Erythroblast (primary cell): ENCODE measurements around the gene CPB2.

Experiments used
- DNase-seq, 2 experiments: peaks; one replicate each; lab custom pipeline; 2025; lab: John Stamatoyannopoulos, UW
- GATA1 ChIP-seq: IDR thresholded peaks from 2 replicates; pipeline ENCODE4 v1.6.1; 2011; ENCODE audit warnings: low read depth, mild to moderate bottlenecking, control low read depth, low read length, moderate library complexity
- POLR2A ChIP-seq: IDR thresholded peaks from 2 replicates; pipeline ENCODE4 v1.6.1; 2011; ENCODE audit warnings: mild to moderate bottlenecking, low read length

Gene CPB2

GRCh38 chr13:46136688-46137087, 31.9 kb upstream of the CPB2 start:
- no peak for DNase-seq
- TF ChIP-seq POLR2A (no peak), GATA1 (no peak)

GRCh38 chr13:46134961-46135522, 30.2 kb upstream of the CPB2 start:
- DNase-seq: no peak
- TF ChIP-seq POLR2A (no peak), GATA1 (no peak)

DNA sequence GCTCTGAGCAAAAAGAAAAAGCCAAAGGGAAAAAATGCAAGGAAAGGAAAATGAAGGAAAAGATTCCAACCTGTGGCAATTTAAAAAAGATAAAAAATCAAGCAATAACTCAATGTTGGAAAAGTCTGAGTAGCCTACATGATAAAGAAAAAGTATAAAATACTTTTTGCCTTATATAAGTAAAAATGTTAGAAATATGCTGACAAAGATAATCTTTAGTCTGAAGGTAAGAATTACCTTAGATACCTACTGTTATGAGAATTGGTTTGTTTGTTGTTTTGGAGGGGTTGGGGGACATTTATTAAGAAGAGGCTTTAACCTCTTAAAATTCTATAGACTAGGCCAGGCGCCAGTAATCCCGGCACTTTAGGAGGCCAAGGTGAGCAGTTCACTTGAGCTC, 29.7 kb upstream of the CPB2 start:
- DNase-seq: no peak
- TF ChIP-seq POLR2A (no peak), GATA1 (no peak)

DNA sequence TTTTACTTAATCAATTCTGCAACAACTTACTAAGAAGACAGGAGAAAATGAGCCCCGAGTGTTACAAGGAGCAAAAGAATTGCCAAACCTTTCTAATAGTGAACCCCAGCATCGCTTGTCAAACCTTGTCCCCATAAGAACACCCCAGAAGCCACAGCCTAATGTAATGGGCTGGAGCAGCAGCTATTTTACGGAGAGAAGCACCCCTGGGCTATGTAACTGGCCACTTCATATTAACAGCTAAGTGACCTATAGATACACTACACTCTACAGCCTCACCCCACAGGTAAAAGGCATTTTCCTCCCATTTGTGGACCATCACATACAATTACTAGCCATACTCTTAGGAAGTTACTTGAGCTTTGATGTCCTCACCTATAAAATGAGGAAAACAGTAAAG, 27.3 kb upstream of the CPB2 start:
- TF ChIP-seq GATA1: no peak
- no peak for TF ChIP-seq POLR2A
- no peak for DNase-seq

DNA sequence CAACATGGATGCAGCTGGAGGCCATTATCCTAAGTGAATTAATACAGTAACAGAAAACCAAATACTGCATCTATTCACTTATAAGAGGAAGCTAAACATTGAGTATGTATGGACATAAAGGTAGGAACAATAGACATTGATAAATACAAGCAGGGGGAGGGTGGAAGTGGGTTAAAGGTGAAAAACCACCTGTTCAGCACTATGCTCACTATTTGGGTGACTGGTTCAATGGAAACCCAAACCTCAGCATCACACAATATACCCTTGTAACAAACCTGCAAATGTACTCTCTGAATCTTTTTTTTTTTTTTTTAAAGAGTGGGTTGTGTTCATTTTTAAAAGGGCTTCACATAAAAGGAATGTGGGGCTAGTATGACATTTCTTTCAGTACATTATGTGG, 26.9 kb upstream of the CPB2 start:
- no peak for DNase-seq
- TF ChIP-seq POLR2A (no peak), GATA1 (no peak)

GRCh38 chr13:46129955-46130618, 25.3 kb upstream of the CPB2 start:
- no peak for DNase-seq
- TF ChIP-seq GATA1 (no peak), POLR2A (no peak)

GRCh38 chr13:46129124-46129523, 24.3 kb upstream of the CPB2 start:
- no peak for DNase-seq
- TF ChIP-seq GATA1: no peak
- no peak for TF ChIP-seq POLR2A

DNA sequence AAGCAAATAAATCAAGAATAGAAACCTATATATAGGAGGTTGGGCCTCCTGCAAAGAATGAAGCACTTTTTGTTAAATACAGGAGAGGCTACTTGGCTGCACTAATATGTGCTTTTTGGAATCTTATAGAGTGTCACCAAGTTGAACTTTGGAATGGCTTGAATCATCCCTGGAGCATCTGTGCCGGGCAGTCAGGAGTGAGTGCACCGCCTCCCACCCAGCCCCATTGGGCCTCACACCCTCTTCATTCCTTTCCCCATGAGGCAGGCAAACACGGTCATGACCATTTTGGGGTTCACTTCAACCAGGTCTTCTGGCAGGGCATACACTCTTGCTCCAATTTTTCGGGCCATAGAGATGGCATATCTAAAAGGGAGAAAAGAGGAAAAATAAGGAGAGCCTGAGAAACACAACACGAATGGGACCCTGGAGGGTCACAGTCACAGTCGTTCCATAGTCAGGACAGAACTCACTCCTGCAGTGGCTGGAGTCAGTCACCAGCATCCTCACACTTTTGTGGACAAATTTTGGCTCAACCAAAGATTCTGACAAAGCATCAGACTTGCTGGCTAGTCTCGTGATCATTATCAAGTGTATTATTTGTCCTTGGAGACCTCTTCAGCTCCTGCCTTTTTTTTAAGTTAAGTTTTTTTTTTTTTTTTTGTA, 22.7 kb upstream of the CPB2 start:
- TF ChIP-seq POLR2A (no peak), GATA1 (no peak)
- DNase-seq: no peak

DNA sequence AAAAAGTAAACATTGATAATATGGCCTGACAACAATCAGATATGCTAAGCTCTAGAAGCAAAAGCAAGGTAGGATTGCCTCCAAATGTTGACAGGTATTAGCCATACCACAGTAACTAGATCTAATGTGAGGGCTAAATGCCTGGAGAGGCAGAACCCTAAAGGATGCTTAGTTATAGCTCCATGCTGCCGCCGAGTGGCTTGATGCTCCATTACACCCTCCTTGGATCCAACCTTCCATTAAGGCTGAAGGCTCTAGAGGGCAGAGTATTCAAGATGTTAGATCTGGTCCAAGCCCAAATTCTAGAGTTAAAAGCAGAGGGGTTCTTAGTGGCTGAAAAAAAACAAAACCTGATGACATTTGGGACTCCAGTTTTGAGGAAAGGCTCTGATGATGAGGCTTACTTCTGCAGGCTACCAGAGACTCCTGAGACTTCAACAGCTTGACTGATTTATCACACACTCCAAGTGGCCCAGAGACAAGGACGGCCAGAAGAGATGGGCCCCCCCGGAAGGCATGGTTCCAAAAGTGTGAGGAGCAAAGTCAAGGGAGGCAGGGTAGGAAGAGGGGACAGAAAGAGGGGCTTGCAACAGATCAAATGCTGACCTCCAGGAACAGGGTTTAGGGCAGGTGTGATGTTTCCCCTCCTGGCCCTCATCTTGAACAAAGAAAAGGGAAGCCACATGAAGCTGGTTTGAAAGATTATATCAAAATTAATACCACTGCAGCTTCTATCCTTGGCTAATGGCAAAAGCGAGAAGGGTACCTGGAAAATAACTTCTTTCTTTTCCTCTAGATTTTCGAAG, 21.9 kb upstream of the CPB2 start:
- TF ChIP-seq GATA1: no peak
- TF ChIP-seq POLR2A: no peak
- DNase-seq: peak; percentile 77 to 84

DNA sequence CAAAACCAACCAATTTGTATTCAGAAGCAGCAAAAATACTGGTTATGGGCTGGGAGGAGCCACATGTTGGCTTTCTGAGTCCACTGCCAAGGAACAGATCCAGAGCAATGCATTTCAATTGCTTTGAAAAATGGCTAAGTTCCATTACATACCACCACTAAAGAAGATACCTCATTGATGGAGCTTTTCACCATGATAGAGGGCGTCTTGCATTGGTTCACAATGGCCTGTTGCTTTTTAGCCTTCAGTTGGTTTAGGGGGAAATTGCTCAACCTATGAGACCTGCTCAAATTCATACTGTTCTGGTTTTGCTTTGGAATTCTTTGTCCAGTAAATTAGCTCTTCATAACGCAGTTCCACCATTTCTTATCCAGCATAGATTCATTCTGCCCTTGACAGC, 21.2 kb upstream of the CPB2 start:
- DNase-seq: no peak
- TF ChIP-seq GATA1 (no peak), POLR2A (no peak)

DNA sequence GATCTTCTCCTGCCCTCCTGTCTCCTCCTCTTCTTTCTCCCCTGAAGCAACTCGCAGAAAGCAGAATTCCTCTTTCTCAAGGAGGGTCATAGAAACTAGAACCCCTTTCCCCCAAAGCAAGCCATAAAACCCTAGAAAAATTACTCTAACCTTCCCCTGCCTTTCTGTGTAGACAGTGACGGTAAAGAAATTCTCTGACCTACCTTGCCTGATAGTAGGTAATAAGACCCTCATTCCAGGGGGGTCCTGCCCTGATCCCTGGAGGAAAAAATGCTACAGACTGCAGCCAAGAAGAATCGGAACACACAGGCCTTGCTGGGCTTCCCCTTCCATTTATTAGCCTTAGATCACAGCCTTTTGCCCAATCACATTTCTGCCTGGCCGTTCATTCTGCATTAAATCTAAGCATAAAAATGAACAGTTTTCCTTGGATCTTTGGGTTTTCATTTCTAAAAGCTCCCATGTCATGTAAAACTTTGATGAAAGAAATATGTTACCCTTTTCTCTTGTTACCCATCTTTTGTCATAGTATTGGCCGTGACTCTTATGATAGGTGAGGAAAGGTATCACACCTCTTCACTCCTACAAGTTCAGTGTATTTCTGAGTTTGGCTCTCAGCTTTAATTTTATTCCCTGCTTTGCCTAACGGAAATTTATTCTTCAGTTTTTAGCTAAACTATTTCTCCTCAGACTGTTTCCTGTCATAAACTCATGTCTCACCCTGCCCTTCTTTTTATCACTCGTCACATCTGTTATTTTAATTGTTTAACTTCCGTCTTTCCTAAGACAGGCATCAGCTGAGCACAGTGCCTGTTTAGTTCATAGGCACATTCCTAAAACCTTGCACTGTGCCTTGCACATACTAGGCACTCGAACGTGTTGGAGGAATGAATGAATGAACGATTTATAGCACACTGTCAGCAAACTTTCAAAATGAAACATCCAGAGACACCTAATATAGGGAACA, 20.4 kb upstream of the CPB2 start:
- peak in 1 of 2 experiments; percentile 6 for DNase-seq

GRCh38 chr13:46124531-46124966, 19.7 kb upstream of the CPB2 start:
- no peak for DNase-seq
- TF ChIP-seq POLR2A (no peak), GATA1 (no peak)

More for the DNA sequence above, 20.4 kb upstream of the CPB2 start:
- TF ChIP-seq GATA1 (no peak), POLR2A (no peak)

DNA sequence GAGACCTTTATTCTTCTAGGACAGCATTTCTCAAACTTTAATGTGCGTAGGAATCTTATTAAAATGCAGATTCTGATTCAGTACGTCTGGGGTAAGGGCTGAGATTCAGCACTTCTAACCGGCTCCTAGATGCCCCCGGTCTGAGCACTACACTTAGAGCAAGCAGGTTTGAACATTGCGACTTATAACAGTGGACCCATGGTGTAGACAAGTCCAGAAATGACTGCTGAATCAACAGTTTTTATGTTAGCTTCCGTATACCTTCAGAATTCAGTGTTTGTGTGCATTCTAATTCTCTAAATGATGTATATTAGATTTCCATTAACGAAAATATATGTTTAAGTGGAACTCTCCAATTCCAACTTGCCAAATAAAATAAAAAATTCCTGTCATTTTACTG, 17.5 kb upstream of the CPB2 start:
- no peak for TF ChIP-seq POLR2A
- TF ChIP-seq GATA1: no peak

More for the DNA sequence above, 17.5 kb upstream of the CPB2 start:
- no peak for DNase-seq
